GM13977 (cell line): ENCODE results near the gene SAYSD1.

Source experiments
- DNase-seq: peaks from one replicate; pipeline ENCODE4 v3.0.0; 2012; ENCODE audit warnings: low spot score
- CTCF ChIP-seq: IDR thresholded peaks from 2 replicates; pipeline ENCODE4 v1.5.1; 2012; ENCODE audit warnings: mild to moderate bottlenecking, control low read depth; ENCODE audit not compliant: insufficient read depth; ENCODE audit errors: extremely low read depth, missing control alignments
- in situ Hi-C: fragments of 300-500 bp; cut with MboI; formaldehyde crosslinking; loops from one replicate; pipeline ENCODE4 v1.12.0; 2022; ENCODE audit warnings: low sequenced_read_pairs, low pct_unique_long_range_greater_than_20kb, mixed read lengths, inconsistent platforms; ENCODE audit not compliant: unreplicated experiment

SAYSD1 gene

GRCh38 chr6:39061588-39061987 is 53.4 kb downstream of the SAYSD1 start:
- DNase-seq, result no peak
- in situ Hi-C loops, result no loop called here
- TF ChIP-seq CTCF, result no peak

- DNase-seq, result no peak
- TF ChIP-seq CTCF, result no peak
- in situ Hi-C loops, result no loop called here
These were observed 53.8 kb downstream of the SAYSD1 start for GRCh38 chr6:39061182-39061581.

GRCh38 chr6:39060467-39061160 is 54.4 kb downstream of the SAYSD1 start:
- in situ Hi-C loops, result no loop called here
- DNase-seq, result no peak
- TF ChIP-seq CTCF, result no peak

- no peak for TF ChIP-seq CTCF
- in situ Hi-C loops, result no loop called here
- no peak for DNase-seq
These were observed 55.3 kb downstream of the SAYSD1 start for GRCh38 chr6:39059496-39060310.

GRCh38 chr6:39058471-39059147 is 56.4 kb downstream of the SAYSD1 start:
- no peak for DNase-seq
- in situ Hi-C loops, result no loop called here
- TF ChIP-seq CTCF, result no peak

GRCh38 chr6:39057251-39058155 is 57.5 kb downstream of the SAYSD1 start:
- in situ Hi-C loops, result no loop called here
- DNase-seq, result no peak
- no peak for TF ChIP-seq CTCF
